ENCODE data around the gene KMT2A. TPM values are rescaled to one million over a fixed set of nuclear protein-coding genes. Genes with fewer than 3 reads are reported as not detected.
"Not testable (repeated sequence)": the region's sequence is repeated elsewhere in the genome, so short reads cannot be mapped to it uniquely, and the experiment has no call there.

The KMT2A gene
- polyA plus RNA-seq, 1 donor from 2014 or later: 16.7 TPM

DNA sequence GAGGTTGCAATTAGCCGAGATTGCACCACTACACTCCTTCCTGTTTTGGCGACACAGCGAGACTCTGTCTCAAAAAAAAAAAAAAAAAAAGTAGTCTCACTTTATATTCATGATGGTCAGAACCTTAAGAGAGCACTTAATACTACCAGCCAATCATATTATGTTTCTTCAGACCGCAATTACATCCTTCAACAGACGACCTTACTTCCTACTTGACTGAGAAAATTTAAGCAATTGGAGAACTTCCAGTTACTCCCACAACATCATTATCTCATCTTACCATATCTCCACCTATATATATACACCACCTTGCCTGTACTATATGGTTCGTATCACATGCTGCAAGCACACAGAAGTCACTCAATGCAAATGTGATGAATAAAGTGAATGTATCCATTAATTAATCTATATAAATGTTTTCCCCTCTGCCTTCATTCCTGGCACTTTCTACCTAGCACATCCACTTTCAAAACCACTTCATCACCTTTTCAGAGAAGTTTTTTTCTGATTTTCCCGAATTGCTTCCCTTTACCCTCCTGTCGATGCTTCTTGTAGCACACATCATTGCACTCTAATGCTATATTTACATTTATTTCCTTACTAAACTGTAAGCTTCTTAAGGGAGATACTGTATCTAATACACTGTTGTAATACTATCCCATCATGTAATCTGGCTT lies 21.1 kb upstream of the KMT2A start:
- Histone ChIP-seq H4K20me1 (ENCODE audit: insufficient read depth) (no peaks in the 10 kb centered on the region), H3K9me3 (ENCODE audit: low read length) (no peaks in the 10 kb centered on the region), H3K9ac (ENCODE audit: low read length) (no peak overlapping the region), H3K4me2 (ENCODE audit: low read length) (no peak overlapping the region), H3K27me3 (ENCODE audit: insufficient read depth, low read depth, low read length) (no peaks in the 10 kb centered on the region), H3K79me2 (replicated peaks; ENCODE audit: insufficient read depth, low read length) (no peaks in the 10 kb centered on the region), H3K27ac (ENCODE audit: low read length) (no peak overlapping the region), H3K36me3 (ENCODE audit: insufficient read depth, low read length) (no peaks in the 10 kb centered on the region), H3K9me2 (ENCODE audit: insufficient read depth, low read length) (no peaks in the 10 kb centered on the region), H3K4me3 (ENCODE audit: low read length) (no peak overlapping the region), H2AFZ (ENCODE audit: low read depth, low read length) (no peak overlapping the region), H3F3A (ENCODE audit: insufficient read depth, low read length, poor library complexity, severe bottlenecking) (no peaks in the 10 kb centered on the region)
- TF ChIP-seq EP300 (conservative IDR thresholded peaks at IDR 0.05; ENCODE audit: poor library complexity, severe bottlenecking): no peak
- TF ChIP-seq EZH2 (IDR thresholded peaks at IDR 0.05; ENCODE audit: borderline replicate concordance, insufficient read depth, low read length, poor library complexity, severe bottlenecking): no peak
- no peak for TF ChIP-seq TAF1 (IDR thresholded peaks at IDR 0.05; ENCODE audit: low read depth)
- TF ChIP-seq SMC3 (conservative IDR thresholded peaks at IDR 0.05; ENCODE audit: poor library complexity): no peak
- no peak for TF ChIP-seq RAD21 (conservative IDR thresholded peaks at IDR 0.05)
- TF ChIP-seq, protein P1, sequence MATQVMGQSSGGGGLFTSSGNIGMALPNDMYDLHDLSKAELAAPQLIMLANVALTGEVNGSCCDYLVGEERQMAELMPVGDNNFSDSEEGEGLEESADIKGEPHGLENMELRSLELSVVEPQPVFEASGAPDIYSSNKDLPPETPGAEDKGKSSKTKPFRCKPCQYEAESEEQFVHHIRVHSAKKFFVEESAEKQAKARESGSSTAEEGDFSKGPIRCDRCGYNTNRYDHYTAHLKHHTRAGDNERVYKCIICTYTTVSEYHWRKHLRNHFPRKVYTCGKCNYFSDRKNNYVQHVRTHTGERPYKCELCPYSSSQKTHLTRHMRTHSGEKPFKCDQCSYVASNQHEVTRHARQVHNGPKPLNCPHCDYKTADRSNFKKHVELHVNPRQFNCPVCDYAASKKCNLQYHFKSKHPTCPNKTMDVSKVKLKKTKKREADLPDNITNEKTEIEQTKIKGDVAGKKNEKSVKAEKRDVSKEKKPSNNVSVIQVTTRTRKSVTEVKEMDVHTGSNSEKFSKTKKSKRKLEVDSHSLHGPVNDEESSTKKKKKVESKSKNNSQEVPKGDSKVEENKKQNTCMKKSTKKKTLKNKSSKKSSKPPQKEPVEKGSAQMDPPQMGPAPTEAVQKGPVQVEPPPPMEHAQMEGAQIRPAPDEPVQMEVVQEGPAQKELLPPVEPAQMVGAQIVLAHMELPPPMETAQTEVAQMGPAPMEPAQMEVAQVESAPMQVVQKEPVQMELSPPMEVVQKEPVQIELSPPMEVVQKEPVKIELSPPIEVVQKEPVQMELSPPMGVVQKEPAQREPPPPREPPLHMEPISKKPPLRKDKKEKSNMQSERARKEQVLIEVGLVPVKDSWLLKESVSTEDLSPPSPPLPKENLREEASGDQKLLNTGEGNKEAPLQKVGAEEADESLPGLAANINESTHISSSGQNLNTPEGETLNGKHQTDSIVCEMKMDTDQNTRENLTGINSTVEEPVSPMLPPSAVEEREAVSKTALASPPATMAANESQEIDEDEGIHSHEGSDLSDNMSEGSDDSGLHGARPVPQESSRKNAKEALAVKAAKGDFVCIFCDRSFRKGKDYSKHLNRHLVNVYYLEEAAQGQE (IDR thresholded peaks at IDR 0.05; ENCODE audit: borderline replicate concordance): no peak
- TF ChIP-seq MXI1 (conservative IDR thresholded peaks at IDR 0.05; ENCODE audit: poor library complexity, severe bottlenecking): no peak
- TF ChIP-seq, protein P2, sequence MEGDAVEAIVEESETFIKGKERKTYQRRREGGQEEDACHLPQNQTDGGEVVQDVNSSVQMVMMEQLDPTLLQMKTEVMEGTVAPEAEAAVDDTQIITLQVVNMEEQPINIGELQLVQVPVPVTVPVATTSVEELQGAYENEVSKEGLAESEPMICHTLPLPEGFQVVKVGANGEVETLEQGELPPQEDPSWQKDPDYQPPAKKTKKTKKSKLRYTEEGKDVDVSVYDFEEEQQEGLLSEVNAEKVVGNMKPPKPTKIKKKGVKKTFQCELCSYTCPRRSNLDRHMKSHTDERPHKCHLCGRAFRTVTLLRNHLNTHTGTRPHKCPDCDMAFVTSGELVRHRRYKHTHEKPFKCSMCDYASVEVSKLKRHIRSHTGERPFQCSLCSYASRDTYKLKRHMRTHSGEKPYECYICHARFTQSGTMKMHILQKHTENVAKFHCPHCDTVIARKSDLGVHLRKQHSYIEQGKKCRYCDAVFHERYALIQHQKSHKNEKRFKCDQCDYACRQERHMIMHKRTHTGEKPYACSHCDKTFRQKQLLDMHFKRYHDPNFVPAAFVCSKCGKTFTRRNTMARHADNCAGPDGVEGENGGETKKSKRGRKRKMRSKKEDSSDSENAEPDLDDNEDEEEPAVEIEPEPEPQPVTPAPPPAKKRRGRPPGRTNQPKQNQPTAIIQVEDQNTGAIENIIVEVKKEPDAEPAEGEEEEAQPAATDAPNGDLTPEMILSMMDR (IDR thresholded peaks at IDR 0.05; ENCODE audit: poor library complexity, severe bottlenecking): no peak
- TF ChIP-seq POLR2AphosphoS5 (IDR thresholded peaks at IDR 0.05): no peak

DNA sequence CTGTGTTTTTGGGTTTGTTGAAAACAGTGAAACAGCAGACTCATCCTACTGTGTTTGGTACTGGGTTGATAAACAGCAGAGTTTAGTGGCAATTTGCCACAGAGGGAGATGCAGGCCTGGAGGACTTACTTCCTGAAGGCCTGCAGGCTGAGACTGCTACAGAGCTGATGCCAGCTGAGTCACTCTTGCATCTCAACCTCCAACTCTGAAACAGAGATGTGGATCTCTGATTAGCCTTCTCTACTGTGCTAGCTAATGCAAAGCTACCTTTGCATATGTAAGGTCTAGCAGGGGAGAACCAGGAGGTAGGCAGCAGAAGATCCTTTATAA lies 20.6 kb upstream of the KMT2A start:
- no peak overlapping the region for H3K9ac ChIP-seq (ENCODE audit: low read length)
- H3K9me2 ChIP-seq (ENCODE audit: insufficient read depth, low read length): no peaks in the 10 kb centered on the region
- H3K79me2 ChIP-seq (replicated peaks; ENCODE audit: insufficient read depth, low read length): no peaks in the 10 kb centered on the region
- H3K36me3 ChIP-seq (ENCODE audit: insufficient read depth, low read length): no peaks in the 10 kb centered on the region
- H3K9me3 ChIP-seq (ENCODE audit: low read length): no peaks in the 10 kb centered on the region
- no peak overlapping the region for H2AFZ ChIP-seq (ENCODE audit: low read depth, low read length)
- no peaks in the 10 kb centered on the region for H3F3A ChIP-seq (ENCODE audit: insufficient read depth, low read length, poor library complexity, severe bottlenecking)
- H3K4me2 ChIP-seq (ENCODE audit: low read length): no peak overlapping the region
- no peaks in the 10 kb centered on the region for H3K27me3 ChIP-seq (ENCODE audit: insufficient read depth, low read depth, low read length)
- H4K20me1 ChIP-seq (ENCODE audit: insufficient read depth): no peaks in the 10 kb centered on the region
- no peak overlapping the region for H3K4me3 ChIP-seq (ENCODE audit: low read length)
- no peak overlapping the region for H3K27ac ChIP-seq (ENCODE audit: low read length)
- TF ChIP-seq RAD21 (conservative IDR thresholded peaks at IDR 0.05) (no peak), POLR2AphosphoS5 (IDR thresholded peaks at IDR 0.05) (no peak), EZH2 (IDR thresholded peaks at IDR 0.05; ENCODE audit: borderline replicate concordance, insufficient read depth, low read length, poor library complexity, severe bottlenecking) (no peak), MXI1 (conservative IDR thresholded peaks at IDR 0.05; ENCODE audit: poor library complexity, severe bottlenecking) (no peak), TAF1 (IDR thresholded peaks at IDR 0.05; ENCODE audit: low read depth) (no peak), SMC3 (conservative IDR thresholded peaks at IDR 0.05; ENCODE audit: poor library complexity) (no peak), EP300 (conservative IDR thresholded peaks at IDR 0.05; ENCODE audit: poor library complexity, severe bottlenecking) (no peak)
- TF ChIP-seq, protein P2 (IDR thresholded peaks at IDR 0.05; ENCODE audit: poor library complexity, severe bottlenecking): no peak
- TF ChIP-seq, protein P1 (IDR thresholded peaks at IDR 0.05; ENCODE audit: borderline replicate concordance): no peak

DNA sequence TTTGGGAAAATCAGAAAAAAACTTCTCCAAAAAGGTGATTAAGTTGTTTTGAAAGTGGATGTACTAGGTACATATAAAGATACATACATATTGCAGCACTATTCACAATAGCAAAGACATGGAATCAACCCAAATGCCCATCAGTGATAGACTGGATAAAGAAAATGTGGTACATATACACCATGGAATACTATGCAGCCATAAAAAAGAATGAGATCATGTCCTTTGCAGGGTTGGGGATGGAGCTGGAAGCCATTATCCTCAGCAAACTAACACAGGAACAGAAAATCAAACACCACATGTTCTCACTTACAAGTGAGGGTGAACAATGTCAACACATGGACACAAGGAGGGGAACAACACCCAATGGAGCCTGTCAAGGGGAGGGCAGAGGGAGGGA lies 19.4 kb upstream of the KMT2A start:
- H3K9me3 ChIP-seq (ENCODE audit: low read length); H2AFZ ChIP-seq (ENCODE audit: low read depth, low read length); H3K4me2 ChIP-seq (ENCODE audit: low read length); H3K9me2 ChIP-seq (ENCODE audit: insufficient read depth, low read length); H3K36me3 ChIP-seq (ENCODE audit: insufficient read depth, low read length); H3K9ac ChIP-seq (ENCODE audit: low read length); H3K27me3 ChIP-seq (ENCODE audit: insufficient read depth, low read depth, low read length); H3K27ac ChIP-seq (ENCODE audit: low read length); H3K79me2 ChIP-seq (replicated peaks; ENCODE audit: insufficient read depth, low read length); H4K20me1 ChIP-seq (ENCODE audit: insufficient read depth); H3F3A ChIP-seq (ENCODE audit: insufficient read depth, low read length, poor library complexity, severe bottlenecking); H3K4me3 ChIP-seq (ENCODE audit: low read length): not testable (repeated sequence)

All from neural cell (in vitro differentiated cells).